Measurements from ENCODE around the gene BCAS3.
"Not testable (repeated sequence)": the region's sequence is repeated elsewhere in the genome, so short reads cannot be mapped to it uniquely, and the experiment has no call there.

The BCAS3 gene

GRCh38 chr17:60804831-60805230 is 127.2 kb downstream of the BCAS3 start:
- DNase-seq: no peak

- no peak for DNase-seq
Observed at GRCh38 chr17:60809421-60809820, 131.8 kb downstream of the BCAS3 start.

GRCh38 chr17:60814941-60815340 is 137.3 kb downstream of the BCAS3 start:
- DNase-seq: not testable (repeated sequence)

GRCh38 chr17:60817192-60817591 is 139.5 kb downstream of the BCAS3 start:
- no peak for DNase-seq

GRCh38 chr17:60819447-60820130 is 141.9 kb downstream of the BCAS3 start:
- DNase-seq: no peak

- no peak for DNase-seq
Observed at GRCh38 chr17:60823515-60823914, 145.9 kb downstream of the BCAS3 start.

GRCh38 chr17:60825351-60825750 is 147.7 kb downstream of the BCAS3 start:
- DNase-seq: no peak

- no peak for DNase-seq
Observed at GRCh38 chr17:60827943-60828342, 150.3 kb downstream of the BCAS3 start.

GRCh38 chr17:60832151-60832585 is 154.5 kb downstream of the BCAS3 start:
- DNase-seq: peak; percentile 18

- no peak for DNase-seq
Observed at GRCh38 chr17:60832631-60833030, 155.0 kb downstream of the BCAS3 start.

GRCh38 chr17:60840456-60840855 is 162.8 kb downstream of the BCAS3 start:
- DNase-seq: no peak

GRCh38 chr17:60845012-60845411 is 167.4 kb downstream of the BCAS3 start:
- DNase-seq: no peak

GRCh38 chr17:60846175-60846574 is 168.5 kb downstream of the BCAS3 start:
- no peak for DNase-seq

- no peak for DNase-seq
Observed at GRCh38 chr17:60851181-60851580, 173.5 kb downstream of the BCAS3 start.

GRCh38 chr17:60857556-60858080 is 180.0 kb downstream of the BCAS3 start:
- no peak for DNase-seq

- no peak for DNase-seq
Observed at GRCh38 chr17:60862482-60862881, 184.8 kb downstream of the BCAS3 start.

- DNase-seq: no peak
Observed at GRCh38 chr17:60863892-60864707, 186.4 kb downstream of the BCAS3 start.

- DNase-seq: no peak
Observed at GRCh38 chr17:60864708-60865005, 187.0 kb downstream of the BCAS3 start.

GRCh38 chr17:60874772-60875171 is 197.1 kb downstream of the BCAS3 start:
- no peak for DNase-seq

- not testable (repeated sequence) for DNase-seq
Observed at GRCh38 chr17:60886731-60887613, 209.3 kb downstream of the BCAS3 start.

- DNase-seq: no peak
Observed at GRCh38 chr17:60887614-60888028, 210.0 kb downstream of the BCAS3 start.

- DNase-seq: no peak
Observed at GRCh38 chr17:60888812-60889709, 211.4 kb downstream of the BCAS3 start.

All from NCI-H2081 treated with DMSO at 0.1 percent for 48 hours (cell line).